Activated CD4-positive, alpha-beta T cell treated with anti-CD3 and anti-CD28 coated beads, Interleukin-2, amount 50 U/mL, for 1 hour (primary cell): ENCODE data around the gene MOBP.
"Not testable (repeated sequence)": the region's sequence is repeated elsewhere in the genome, so short reads cannot be mapped to it uniquely, and the experiment has no call there.

Source experiments
- DNase-seq: peaks from one replicate; pipeline ENCODE4 v3.0.0-alpha.2; 2020

Gene MOBP

GRCh38 chr3:39467394-39468107 lies at the start of gene MOBP:
MOBP (plus strand) TSS chr3:39467680; CDS start chr3:39502070, 34,390 bp downstream.
- DNase-seq = no peak

DNA sequence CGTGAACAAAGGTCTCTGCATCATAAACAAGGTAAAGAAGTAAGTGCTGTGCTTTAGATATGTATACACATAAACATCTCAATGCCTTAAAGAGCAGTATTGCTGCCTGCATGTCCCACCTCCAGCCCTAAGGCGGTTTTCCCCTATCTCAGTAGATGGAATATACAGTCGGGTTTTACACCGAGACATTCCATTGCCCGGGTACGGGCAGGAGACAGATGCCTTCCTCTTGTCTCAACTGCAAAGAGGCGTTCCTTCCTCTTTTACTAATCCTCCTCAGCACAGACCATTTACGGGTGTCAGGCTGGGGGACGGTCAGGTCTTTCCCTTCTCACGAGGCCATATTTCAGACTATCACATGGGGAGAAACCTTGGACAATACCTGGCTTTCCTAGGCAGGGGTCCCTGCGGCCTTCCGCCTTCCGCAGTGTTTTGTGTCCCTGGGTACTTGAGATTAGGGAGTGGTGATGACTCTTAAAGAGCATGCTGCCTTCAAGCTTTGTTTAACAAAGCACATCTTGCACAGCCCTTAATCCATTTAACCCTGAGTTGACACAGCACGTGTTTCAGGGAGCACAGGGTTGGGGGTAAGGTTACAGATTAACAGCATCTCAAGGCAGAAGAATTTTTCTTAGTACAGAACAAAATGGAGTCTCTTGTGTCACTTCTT lies 48.8 kb upstream of the MOBP start:
- DNase-seq = not testable (repeated sequence)

GRCh38 chr3:39419742-39420315 lies 47.7 kb upstream of the MOBP start:
- DNase-seq = no peak

GRCh38 chr3:39420543-39420942 lies 46.9 kb upstream of the MOBP start:
- DNase-seq = no peak

DNA sequence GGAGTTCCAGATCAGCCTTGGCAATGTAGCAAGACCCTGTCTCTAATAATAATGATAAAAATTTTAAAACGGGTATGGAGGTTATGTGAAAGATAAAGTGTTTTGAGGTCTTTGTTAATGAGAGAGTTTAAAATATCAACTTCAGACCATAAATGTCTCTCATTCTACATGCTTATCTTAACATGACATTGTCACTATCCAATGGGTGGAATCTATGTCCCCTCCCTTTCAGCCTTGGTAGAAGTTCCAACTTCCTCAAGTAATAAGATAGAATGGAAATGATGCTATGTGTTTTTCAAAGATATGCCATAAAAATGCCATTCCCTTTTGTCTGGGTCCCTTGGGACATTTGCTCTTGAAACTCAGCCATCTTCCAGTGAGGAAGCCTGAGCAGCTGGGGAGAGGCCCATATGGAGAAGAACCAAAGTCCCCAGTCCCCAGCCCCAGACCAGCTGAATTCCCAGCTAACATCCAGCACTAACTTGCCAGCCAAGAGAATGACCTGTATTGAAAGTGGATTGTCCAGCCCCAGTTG lies 44.0 kb upstream of the MOBP start:
- DNase-seq = no peak

GRCh38 chr3:39426312-39426711 lies 41.2 kb upstream of the MOBP start:
- DNase-seq = no peak

- DNase-seq = no peak
Measured at GRCh38 chr3:39427506-39427905, 40.0 kb upstream of the MOBP start.

DNA sequence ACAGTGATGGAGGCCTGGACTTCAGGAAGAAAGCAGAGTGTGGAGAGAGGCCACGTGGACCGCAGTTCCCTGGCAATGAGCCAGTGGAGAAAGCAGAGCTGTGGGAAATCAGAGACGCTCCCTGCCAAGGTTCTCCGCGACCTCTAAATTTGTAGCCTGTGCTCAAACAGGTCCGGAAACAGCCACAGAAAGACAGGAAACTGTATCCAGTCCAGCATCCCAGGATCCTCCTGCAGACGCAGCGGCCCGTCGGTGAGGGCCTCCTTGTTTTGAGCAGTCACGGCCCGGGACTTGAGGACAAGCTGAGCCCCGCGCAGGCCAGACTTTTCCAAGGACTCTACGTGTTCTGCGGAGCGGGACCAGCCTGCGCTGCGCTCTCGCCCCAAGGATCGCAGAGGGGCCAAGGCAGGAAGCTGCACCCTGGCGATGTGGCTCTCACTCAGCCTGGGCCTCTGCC lies 38.7 kb upstream of the MOBP start:
- DNase-seq = no peak

DNA sequence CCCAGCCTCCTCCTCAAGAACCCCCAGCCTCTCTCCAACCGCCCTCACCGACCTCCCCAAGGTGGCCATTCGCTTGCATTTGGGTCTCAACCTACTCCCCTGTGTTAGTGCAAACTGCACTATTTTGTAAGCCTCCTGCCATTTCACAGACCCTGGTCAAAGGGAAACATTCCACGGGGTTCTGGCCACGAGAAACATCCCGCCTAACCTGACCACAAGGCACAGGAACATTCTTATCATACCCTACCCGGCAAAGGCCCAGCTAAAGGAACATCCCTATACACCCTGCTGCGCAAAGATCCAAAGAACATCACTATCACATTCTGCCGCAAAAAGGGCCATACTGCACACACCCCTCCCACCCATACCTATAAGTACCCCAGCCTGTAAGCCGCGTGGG lies 38.0 kb upstream of the MOBP start:
- no peak for DNase-seq

DNA sequence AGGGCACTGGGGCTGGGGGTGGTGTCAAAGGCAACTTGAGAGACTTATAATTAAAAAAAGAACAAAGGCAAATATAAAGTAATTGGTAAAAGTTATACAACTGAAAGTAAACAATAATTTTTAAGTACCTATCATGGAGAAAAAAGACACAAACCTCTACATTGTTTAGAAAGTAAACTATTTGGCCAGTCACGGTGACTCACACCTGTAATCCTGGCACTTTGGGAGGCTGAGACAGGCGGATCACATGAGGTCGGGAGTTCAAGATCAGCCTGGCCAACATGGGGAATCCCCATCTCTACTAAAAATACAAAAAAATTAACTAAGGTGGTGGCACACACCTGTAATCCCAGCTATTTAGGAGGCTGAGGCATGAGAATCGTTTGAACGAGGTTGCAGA lies 35.1 kb upstream of the MOBP start:
- DNase-seq = no peak

DNA sequence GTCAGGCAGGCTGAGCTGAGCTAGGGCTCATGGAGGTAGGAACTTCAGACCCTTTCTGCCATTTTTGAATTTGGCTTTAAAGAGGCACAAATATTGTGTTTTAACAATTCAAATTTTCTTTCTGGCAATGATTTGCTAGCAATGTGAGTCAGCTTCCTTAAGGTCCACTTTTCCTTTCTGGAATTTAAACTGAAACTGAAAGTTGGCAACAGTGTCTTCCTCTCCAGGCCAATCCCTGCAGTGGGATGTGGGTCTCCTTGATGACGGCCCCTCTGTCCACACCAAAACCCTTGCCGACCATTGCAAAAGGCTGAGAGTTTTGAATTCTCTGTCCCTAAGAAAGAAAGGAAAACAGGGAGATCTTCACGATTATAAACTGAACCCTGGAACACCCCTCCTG lies 33.8 kb upstream of the MOBP start:
- no peak for DNase-seq

- no peak for DNase-seq
Measured at GRCh38 chr3:39434574-39434973, 32.9 kb upstream of the MOBP start.

DNA sequence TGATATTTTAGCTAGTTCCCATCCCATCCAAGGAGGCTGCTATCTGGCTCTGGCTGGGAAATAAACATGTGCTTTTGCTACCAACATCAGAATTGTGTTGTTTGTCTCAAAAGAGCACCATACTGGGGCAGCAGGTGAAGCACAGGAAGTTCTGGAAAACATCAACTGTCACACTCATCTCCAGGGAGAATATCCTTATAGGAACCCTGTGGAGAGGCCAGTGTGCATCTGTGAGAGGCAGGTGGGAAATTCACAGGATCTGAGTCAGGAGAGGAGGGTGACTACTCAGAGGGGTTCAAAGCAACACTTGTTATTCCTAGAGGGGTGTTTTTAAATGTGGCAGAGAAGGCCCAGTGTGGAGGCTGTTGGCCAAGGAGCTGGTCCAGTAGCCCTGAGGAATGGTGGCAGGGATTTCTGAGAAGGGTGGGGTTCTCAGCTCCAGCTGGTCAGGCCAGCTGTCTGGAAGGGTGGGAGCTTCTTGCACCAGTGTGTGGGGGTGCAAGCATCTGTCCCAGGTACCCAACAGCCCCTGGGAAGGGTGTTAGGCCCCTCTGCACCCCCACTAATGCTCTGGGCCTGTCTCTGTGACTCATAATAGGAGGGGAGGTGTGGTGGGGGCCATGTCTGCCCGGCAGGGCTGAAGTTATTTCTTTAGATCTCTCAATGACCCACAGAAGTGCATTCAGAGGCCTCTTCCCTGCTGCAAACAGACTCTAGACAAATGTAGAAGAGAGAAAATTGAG lies 32.3 kb upstream of the MOBP start:
- no peak for DNase-seq

DNA sequence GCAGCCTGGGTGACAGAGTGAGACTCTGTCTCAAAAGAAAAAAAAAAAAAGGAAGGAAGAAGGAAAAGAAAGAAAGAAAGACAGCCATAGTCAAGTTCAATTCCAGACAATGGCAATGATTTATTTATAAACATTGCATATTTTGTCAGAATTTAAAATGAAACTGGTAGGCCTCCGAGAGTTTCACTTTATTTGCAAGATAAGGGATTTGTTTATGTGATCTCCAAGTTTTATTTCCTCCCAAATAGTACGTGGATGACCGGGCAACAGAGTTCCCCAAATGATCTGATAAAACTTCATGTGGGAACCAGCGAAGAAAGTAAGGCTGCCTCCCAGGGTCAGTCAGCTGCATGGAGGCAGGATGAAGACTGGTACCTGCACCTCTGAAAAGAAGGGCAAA lies 28.6 kb upstream of the MOBP start:
- DNase-seq = no peak

DNA sequence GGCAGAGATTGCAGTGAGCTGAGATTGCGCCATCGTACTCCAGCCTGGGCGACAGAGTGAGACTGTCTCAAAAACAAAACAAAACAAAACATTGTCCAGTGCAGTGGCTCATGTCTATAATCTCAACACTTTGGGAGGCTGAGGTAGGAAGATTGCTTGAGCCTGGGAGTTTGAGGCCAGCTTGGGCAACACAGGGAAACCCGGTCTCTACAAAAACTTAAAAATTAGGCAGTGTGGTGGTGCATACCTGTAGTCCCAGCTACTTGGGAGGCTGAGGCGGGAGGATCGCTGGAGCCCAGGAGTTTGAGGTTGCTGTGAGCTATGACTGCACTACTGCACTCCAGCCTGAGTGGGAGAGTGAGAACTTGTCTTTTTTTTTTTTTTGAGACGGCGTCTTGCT lies 27.2 kb upstream of the MOBP start:
- DNase-seq = no peak

DNA sequence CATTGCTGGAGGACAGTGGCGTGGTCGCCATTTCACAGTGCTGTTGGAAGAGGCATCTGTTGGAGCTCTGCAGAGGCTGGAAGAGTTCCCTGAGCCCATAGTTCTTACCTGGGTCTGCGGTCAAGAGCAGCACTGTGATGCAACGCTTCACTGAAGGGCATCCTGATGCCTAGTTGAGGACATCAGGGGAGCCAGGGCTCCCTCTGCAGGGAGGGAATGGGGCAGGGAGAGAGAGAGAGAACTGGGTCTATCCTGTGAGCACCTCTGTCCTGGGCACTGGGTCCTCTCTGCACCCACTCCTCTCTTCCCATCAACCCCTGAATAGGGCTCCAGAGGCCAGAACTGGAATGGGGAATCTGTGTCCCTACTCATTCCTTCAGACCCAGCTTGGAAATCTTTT lies 23.9 kb upstream of the MOBP start:
- no peak for DNase-seq

DNA sequence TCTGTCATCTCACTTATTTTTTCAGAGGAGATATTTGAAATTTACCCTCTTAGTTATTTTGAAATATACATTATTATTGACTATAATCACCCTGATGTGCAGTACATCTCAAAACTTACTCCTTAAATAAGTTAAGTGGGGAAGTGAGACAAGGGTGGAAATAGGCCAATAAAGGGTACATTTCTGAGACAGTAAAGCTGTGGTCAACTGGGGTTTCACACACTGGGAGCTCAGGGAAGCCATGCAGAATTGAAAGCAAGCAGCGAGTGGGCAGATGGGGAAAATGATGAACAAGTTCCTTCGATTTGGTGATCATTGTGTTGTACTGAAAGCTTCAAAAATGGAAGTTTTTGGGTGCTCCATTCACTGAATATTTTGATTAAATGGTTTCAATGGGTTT lies 21.6 kb upstream of the MOBP start:
- DNase-seq = no peak

DNA sequence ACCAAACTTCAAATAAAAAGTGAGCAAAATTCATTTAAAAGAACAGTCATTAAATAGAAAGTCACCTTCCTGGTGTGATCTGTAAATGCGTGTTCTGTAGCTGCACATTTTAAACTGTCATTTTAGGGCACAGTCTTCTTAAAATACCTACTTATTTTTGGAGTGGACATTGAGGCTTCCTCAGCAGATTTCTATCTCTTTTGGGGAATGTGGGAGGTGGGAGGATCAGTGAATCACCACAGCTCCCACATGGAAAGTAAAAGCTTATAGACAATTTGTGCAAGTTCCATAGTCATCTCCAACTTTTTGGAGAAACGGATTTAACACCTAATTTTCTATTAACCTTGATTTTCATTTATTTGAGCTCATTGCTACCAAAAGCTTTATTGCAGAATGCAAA lies 21.0 kb upstream of the MOBP start:
- DNase-seq = no peak

DNA sequence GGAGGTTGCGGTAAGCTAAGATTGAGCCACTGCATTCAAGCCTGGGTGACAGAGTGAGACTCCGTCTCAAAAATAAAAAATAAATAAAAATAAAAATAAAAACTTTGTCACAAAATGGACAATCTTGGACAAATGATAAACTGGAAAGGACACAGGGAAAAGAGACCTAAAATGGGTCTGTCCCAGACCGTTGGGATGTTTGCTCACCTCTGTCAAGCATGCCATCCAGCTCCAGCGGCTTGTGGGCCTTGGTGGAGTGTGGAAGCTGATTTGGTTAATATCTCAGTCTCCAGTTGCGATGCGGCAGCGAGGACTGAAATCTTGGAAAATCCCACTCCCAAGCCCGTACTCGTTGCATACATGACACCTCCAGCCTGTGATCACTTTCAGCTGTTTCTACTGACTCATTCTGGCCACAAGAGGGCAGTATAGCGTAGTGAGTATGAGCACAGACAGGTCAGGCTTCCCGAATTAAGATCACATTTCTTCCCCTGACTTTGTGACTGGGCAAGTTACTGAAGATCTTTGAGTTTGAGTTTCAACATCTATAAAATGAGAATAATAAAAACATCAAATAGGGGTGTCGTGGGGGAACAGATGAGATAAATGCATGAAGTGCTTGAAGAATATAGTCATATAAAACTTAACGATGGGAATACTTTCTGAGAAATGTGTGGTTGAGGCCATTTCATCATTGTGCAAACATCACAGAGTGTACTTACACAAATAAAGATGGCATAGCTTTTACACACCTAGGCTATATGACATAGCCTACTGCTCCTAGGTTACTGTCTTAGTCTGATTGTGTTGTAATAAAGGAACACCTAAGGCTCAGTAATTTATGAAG lies 19.6 kb upstream of the MOBP start:
- peak; percentile 38 for DNase-seq

- DNase-seq = no peak
Measured at GRCh38 chr3:39448506-39449233, 18.8 kb upstream of the MOBP start.

- DNase-seq = no peak
Measured at GRCh38 chr3:39449796-39450195, 17.7 kb upstream of the MOBP start.

DNA sequence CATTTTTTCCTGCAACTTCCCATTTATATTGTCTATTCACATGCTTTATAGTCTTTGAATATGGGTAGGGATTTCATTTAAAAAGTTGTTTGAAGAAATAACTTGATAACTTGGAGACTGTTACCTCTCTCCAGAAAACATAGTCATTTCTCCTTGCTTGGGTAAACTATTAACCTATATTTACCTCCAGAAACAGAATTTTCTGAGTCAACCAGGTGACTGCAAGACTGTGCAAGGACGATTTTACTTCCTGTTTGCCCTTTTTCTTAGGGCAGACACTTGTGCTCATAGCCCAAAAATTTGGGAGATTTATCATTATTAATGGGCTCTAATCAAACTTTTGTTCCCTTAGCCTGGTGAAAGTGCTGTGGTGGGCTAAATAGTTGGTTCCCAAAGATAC lies 14.3 kb upstream of the MOBP start:
- DNase-seq = no peak
